ENCODE data around the gene RABGGTA. TPM values are rescaled to one million over a fixed set of nuclear protein-coding genes. Genes with fewer than 3 reads are reported as not detected.

RABGGTA gene
- total and polyA plus RNA-seq, 9 of the 15 experiments (the other 6 are each of a cell fraction or from before 2014, with no cell fraction given), result 4.5 to 24.2 (median 15.5) TPM

GRCh38 chr14:24238527-24239037, 32.8 kb downstream of the RABGGTA start:
- POLR2A ChIA-PET, result interaction anchor here (0.6 to 1.3 kb wide), 3 partner anchors 24 to 84 kb away, joined by 3 read pairs; no protein-coding TSS in a partner anchor
- no peaks in the 10 kb centered on the region for H3K9me3 ChIP-seq (replicated peaks; ENCODE audit: control insufficient read depth, insufficient read depth, low read depth, low read length)
- H3K9ac ChIP-seq (ENCODE audit: insufficient read depth in 1 of 2, low read depth in 2 of 2, low read length in 2 of 2), result no peak overlapping the region
- no peak for FAIRE-seq
- no TSS peak for BruUV-seq (replicated peaks)
- in situ Hi-C loops (cut with MboI), result no loop called here
- no peak for DNase-seq (ENCODE audit: extremely low read depth in 1 of 4, low spot score in 3 of 4)
- ATAC-seq, result no peak
- H3K27ac ChIP-seq (ENCODE audit: extremely low read depth, low read depth, low read length), result no peak overlapping the region
- CTCF ChIA-PET (ENCODE audit: low intra/inter-chr PET ratio), result no interaction called here
- H3K9me1 ChIP-seq (ENCODE audit: control insufficient read depth, insufficient read depth, low read length), result no peaks in the 10 kb centered on the region
- TF ChIP-seq RCOR1 (IDR thresholded peaks at IDR 0.05; ENCODE audit: borderline replicate concordance in 1 of 2, low read depth in 2 of 2, low read length in 2 of 2) (no peak), PRDM10 (IDR thresholded peaks at IDR 0.05; ENCODE audit: partially characterized antibody) (peak; percentile 80)
- peaks cover 15 to 22% of the 10 kb centered on the region in 2 experiments for H3K4me1 ChIP-seq (replicated peaks in 1 of 2; ENCODE audit: control insufficient read depth in 2 of 2, insufficient read depth in 2 of 2, low read length in 2 of 2)
- H2AFZ ChIP-seq (ENCODE audit: low read depth, low read length), result no peak overlapping the region
- H3K27me3 ChIP-seq (ENCODE audit: control insufficient read depth in 2 of 2, insufficient read depth in 2 of 2, low read length in 2 of 2), result no peaks in the 10 kb centered on the region
- intact Hi-C loops (cut with micrococcal nuclease), result no loop called here
- H3K4me2 ChIP-seq (ENCODE audit: insufficient read depth, low read length), result no peak overlapping the region
- H4K20me1 ChIP-seq (replicated peaks; ENCODE audit: control insufficient read depth, insufficient read depth, low read length), result no peaks in the 10 kb centered on the region; the same call in 1 of the 2 replicates
- H3K79me2 ChIP-seq (ENCODE audit: control insufficient read depth, insufficient read depth, low read length), result peaks cover 16% of the 10 kb centered on the region
- WGBS (ENCODE audit: insufficient coverage, low coverage, missing lambda C conversion rate), result 91% methylated on average over 3 of the region's 5 CpGs
- H3K4me3 ChIP-seq, result no peak overlapping the region
- peaks cover 66% of the 10 kb centered on the region for H3K36me3 ChIP-seq (ENCODE audit: control insufficient read depth, insufficient read depth, low read length)

Measured in K562 (cell line).